ENCODE measurements around the gene PIGM.

- no peak for TF ChIP-seq GATA2 (IDR thresholded peaks at IDR 0.05; ENCODE audit: low read depth, low read length)
- TF ChIP-seq GATA3 (IDR thresholded peaks at IDR 0.05; ENCODE audit: low read depth, low read length), result no peak
These were observed 43.8 kb downstream of the PIGM start for GRCh38 chr1:159988006-159988405.

Measured in SH-SY5Y (cell line).